Natural killer cell treated with Interleukin-12 subunit alpha and Interleukin-12 subunit beta and Interleukin-15 and Interleukin-18, amount 100 ng/mL, for 72 hours (primary cell): ENCODE measurements around the gene SMIM38. TPM values are rescaled to one million over a fixed set of nuclear protein-coding genes. Genes with fewer than 3 reads are reported as not detected.
A peak's percentile ranks its signal among the peaks of the same experiment; 100 is the strongest.
"Not testable (repeated sequence)": the region's sequence is repeated elsewhere in the genome, so short reads cannot be mapped to it uniquely, and the experiment has no call there.

Source experiments
- ATAC-seq, 2 donors: fragments of 150-1000 bp; cut with Tn5 transposase in 1 of 2; sonication (Bioruptor Pico), chemical (Tn5 transposase) in 1 of 2; 2 replicates each; pipeline ENCODE4 v1.10.0; 2021
- DNase-seq: peaks from one replicate; pipeline ENCODE4 v3.0.0; 2022; ENCODE audit warnings: low spot score
- H3K27ac Mint-ChIP-seq, 2 donors: 1 replicate in 1 of 2; 2 replicates in 1 of 2; pipeline ENCODE4 v1.8.0; 2022; ENCODE audit warnings: mixed read lengths in 2 of 2, mild to moderate bottlenecking in 1 of 2, moderate library complexity in 1 of 2
- H3K27me3 Mint-ChIP-seq, 2 donors: 1 replicate in 1 of 2; 2 replicates in 1 of 2; pipeline ENCODE4 v1.8.0; 2022; ENCODE audit warnings: mixed read lengths in 2 of 2
- H3K36me3 Mint-ChIP-seq: one replicate; pipeline ENCODE4 v1.8.0; 2022; ENCODE audit warnings: mixed read lengths
- H3K4me1 Mint-ChIP-seq, 2 donors: 1 replicate in 1 of 2; 2 replicates in 1 of 2; pipeline ENCODE4 v1.8.0; 2022; ENCODE audit warnings: low read depth in 2 of 2, mixed read lengths in 2 of 2, mild to moderate bottlenecking in 1 of 2
- H3K4me3 Mint-ChIP-seq: one replicate; pipeline ENCODE4 v1.8.0; 2022; ENCODE audit warnings: mixed read lengths
- H3K9me3 Mint-ChIP-seq: 2 replicates; pipeline ENCODE4 v1.8.0; 2022; ENCODE audit warnings: mixed read lengths
- total RNA-seq, 2 donors: library from RNA; stranded (reverse); gene quantifications; one replicate each; pipeline ENCODE4 v1.2.3, GENCODE V29; 2022

Gene SMIM38
- total RNA-seq, 2 donors from 2014 or later: 0.89 TPM; not detected in 1

- Mint-ChIP-seq H3K4me3 (no peak overlapping the region), H3K27ac (no peak overlapping the region), H3K27me3 (no peaks in the 10 kb centered on the region), H3K9me3 (no peaks in the 10 kb centered on the region), H3K4me1 (no peaks in the 10 kb centered on the region), H3K36me3 (no peaks in the 10 kb centered on the region)
- ATAC-seq (no peak), DNase-seq (no peak)
These were observed 27.9 kb upstream of the SMIM38 start for GRCh38 chr11:69127884-69128283.

GRCh38 chr11:69129053-69129452 is 26.7 kb upstream of the SMIM38 start:
- H3K36me3 Mint-ChIP-seq: no peaks in the 10 kb centered on the region
- no peaks in the 10 kb centered on the region for H3K4me1 Mint-ChIP-seq
- no peaks in the 10 kb centered on the region for H3K9me3 Mint-ChIP-seq
- H3K27me3 Mint-ChIP-seq: peaks cover 0 to 2% of the 10 kb centered on the region in 2 donors
- no peak overlapping the region for H3K27ac Mint-ChIP-seq
- ATAC-seq (no peak), DNase-seq (no peak)
- no peak overlapping the region for H3K4me3 Mint-ChIP-seq

- H3K27ac Mint-ChIP-seq: no peak overlapping the region
- DNase-seq: no peak
- no peak for ATAC-seq
- no peaks in the 10 kb centered on the region for H3K4me1 Mint-ChIP-seq
- peaks cover 0 to 2% of the 10 kb centered on the region in 2 donors for H3K27me3 Mint-ChIP-seq
- no peak overlapping the region for H3K4me3 Mint-ChIP-seq
- H3K36me3 Mint-ChIP-seq: no peaks in the 10 kb centered on the region
- H3K9me3 Mint-ChIP-seq: no peaks in the 10 kb centered on the region
These were observed 26.1 kb upstream of the SMIM38 start for GRCh38 chr11:69129647-69130046.

GRCh38 chr11:69130654-69131053 is 25.1 kb upstream of the SMIM38 start:
- no peak for DNase-seq
- no peak overlapping the region for H3K4me3 Mint-ChIP-seq
- no peaks in the 10 kb centered on the region for H3K9me3 Mint-ChIP-seq
- peaks cover 0 to 2% of the 10 kb centered on the region in 2 donors for H3K27me3 Mint-ChIP-seq
- H3K27ac Mint-ChIP-seq: no peak overlapping the region
- H3K4me1 Mint-ChIP-seq: no peaks in the 10 kb centered on the region
- no peak for ATAC-seq
- no peaks in the 10 kb centered on the region for H3K36me3 Mint-ChIP-seq

GRCh38 chr11:69131121-69131566 is 24.6 kb upstream of the SMIM38 start:
- Mint-ChIP-seq H3K4me1 (no peaks in the 10 kb centered on the region), H3K36me3 (no peaks in the 10 kb centered on the region), H3K4me3 (no peak overlapping the region), H3K9me3 (no peaks in the 10 kb centered on the region), H3K27me3 (peaks cover 0 to 5% of the 10 kb centered on the region in 2 donors), H3K27ac (no peak overlapping the region)
- DNase-seq (no peak), ATAC-seq (peak in 1 of 2 donors; percentile 33)

- Mint-ChIP-seq H3K9me3 (no peaks in the 10 kb centered on the region), H3K4me3 (no peak overlapping the region), H3K27me3 (peaks cover 0 to 8% of the 10 kb centered on the region in 2 donors), H3K4me1 (no peaks in the 10 kb centered on the region), H3K27ac (no peak overlapping the region), H3K36me3 (no peaks in the 10 kb centered on the region)
- DNase-seq (no peak), ATAC-seq (no peak)
These were observed 24.0 kb upstream of the SMIM38 start for GRCh38 chr11:69131644-69132300.

GRCh38 chr11:69132301-69132670 is 23.4 kb upstream of the SMIM38 start:
- ATAC-seq (no peak), DNase-seq (no peak)
- no peaks in the 10 kb centered on the region for H3K4me1 Mint-ChIP-seq
- no peaks in the 10 kb centered on the region for H3K36me3 Mint-ChIP-seq
- H3K9me3 Mint-ChIP-seq: no peaks in the 10 kb centered on the region
- no peak overlapping the region for H3K27ac Mint-ChIP-seq
- peaks cover 0 to 8% of the 10 kb centered on the region in 2 donors for H3K27me3 Mint-ChIP-seq
- H3K4me3 Mint-ChIP-seq: no peak overlapping the region

GRCh38 chr11:69133251-69133650 is 22.5 kb upstream of the SMIM38 start:
- ATAC-seq (no peak), DNase-seq (no peak)
- peaks cover 0 to 8% of the 10 kb centered on the region in 2 donors for H3K27me3 Mint-ChIP-seq
- no peak overlapping the region for H3K27ac Mint-ChIP-seq
- no peaks in the 10 kb centered on the region for H3K36me3 Mint-ChIP-seq
- no peaks in the 10 kb centered on the region for H3K9me3 Mint-ChIP-seq
- no peak overlapping the region for H3K4me3 Mint-ChIP-seq
- no peaks in the 10 kb centered on the region for H3K4me1 Mint-ChIP-seq

GRCh38 chr11:69134182-69134581 is 21.6 kb upstream of the SMIM38 start:
- not testable (repeated sequence) for H3K27ac Mint-ChIP-seq, H3K4me3 Mint-ChIP-seq, ATAC-seq, H3K4me1 Mint-ChIP-seq, H3K36me3 Mint-ChIP-seq, H3K9me3 Mint-ChIP-seq, DNase-seq, H3K27me3 Mint-ChIP-seq

- no peak overlapping the region for H3K27ac Mint-ChIP-seq
- no peaks in the 10 kb centered on the region for H3K9me3 Mint-ChIP-seq
- H3K4me1 Mint-ChIP-seq: no peaks in the 10 kb centered on the region
These were observed 20.8 kb upstream of the SMIM38 start for GRCh38 chr11:69134957-69135356.

GRCh38 chr11:69135420-69136363 is 20.0 kb upstream of the SMIM38 start:
- H3K36me3 Mint-ChIP-seq: no peaks in the 10 kb centered on the region
- H3K4me3 Mint-ChIP-seq: no peak overlapping the region
- H3K4me1 Mint-ChIP-seq: no peaks in the 10 kb centered on the region
- H3K9me3 Mint-ChIP-seq: no peaks in the 10 kb centered on the region
- no peak for ATAC-seq
- no peak for DNase-seq
- H3K27ac Mint-ChIP-seq: no peak overlapping the region
- H3K27me3 Mint-ChIP-seq: peaks cover 0 to 8% of the 10 kb centered on the region in 2 donors

More at GRCh38 chr11:69134957-69135356, 20.8 kb upstream of the SMIM38 start:
- peaks cover 0 to 8% of the 10 kb centered on the region in 2 donors for H3K27me3 Mint-ChIP-seq
- no peak for DNase-seq
- H3K36me3 Mint-ChIP-seq: no peaks in the 10 kb centered on the region
- no peak overlapping the region for H3K4me3 Mint-ChIP-seq
- ATAC-seq: no peak

GRCh38 chr11:69136471-69136870 is 19.3 kb upstream of the SMIM38 start:
- H3K9me3 Mint-ChIP-seq: no peaks in the 10 kb centered on the region

GRCh38 chr11:69137151-69137844 is 18.4 kb upstream of the SMIM38 start:
- Mint-ChIP-seq H3K27ac (no peak overlapping the region), H3K36me3 (no peaks in the 10 kb centered on the region), H3K9me3 (no peaks in the 10 kb centered on the region), H3K27me3 (peaks cover 0 to 14% of the 10 kb centered on the region in 2 donors), H3K4me3 (no peak overlapping the region), H3K4me1 (no peaks in the 10 kb centered on the region)
- DNase-seq (no peak), ATAC-seq (no peak)

More at GRCh38 chr11:69136471-69136870, 19.3 kb upstream of the SMIM38 start:
- Mint-ChIP-seq H3K36me3 (no peaks in the 10 kb centered on the region), H3K27me3 (peaks cover 0 to 8% of the 10 kb centered on the region in 2 donors), H3K4me3 (no peak overlapping the region), H3K27ac (no peak overlapping the region), H3K4me1 (no peaks in the 10 kb centered on the region)
- ATAC-seq: no peak
- no peak for DNase-seq
